Measurements from ENCODE around the gene CDH4. TPM values are rescaled to one million over a fixed set of nuclear protein-coding genes. Genes with fewer than 3 reads are reported as not detected.

CDH4 gene
- total and polyA plus RNA-seq, 9 of the 15 experiments (the other 6 are each of a cell fraction or from before 2014, with no cell fraction given): 0.04 TPM; not detected in 8

DNA sequence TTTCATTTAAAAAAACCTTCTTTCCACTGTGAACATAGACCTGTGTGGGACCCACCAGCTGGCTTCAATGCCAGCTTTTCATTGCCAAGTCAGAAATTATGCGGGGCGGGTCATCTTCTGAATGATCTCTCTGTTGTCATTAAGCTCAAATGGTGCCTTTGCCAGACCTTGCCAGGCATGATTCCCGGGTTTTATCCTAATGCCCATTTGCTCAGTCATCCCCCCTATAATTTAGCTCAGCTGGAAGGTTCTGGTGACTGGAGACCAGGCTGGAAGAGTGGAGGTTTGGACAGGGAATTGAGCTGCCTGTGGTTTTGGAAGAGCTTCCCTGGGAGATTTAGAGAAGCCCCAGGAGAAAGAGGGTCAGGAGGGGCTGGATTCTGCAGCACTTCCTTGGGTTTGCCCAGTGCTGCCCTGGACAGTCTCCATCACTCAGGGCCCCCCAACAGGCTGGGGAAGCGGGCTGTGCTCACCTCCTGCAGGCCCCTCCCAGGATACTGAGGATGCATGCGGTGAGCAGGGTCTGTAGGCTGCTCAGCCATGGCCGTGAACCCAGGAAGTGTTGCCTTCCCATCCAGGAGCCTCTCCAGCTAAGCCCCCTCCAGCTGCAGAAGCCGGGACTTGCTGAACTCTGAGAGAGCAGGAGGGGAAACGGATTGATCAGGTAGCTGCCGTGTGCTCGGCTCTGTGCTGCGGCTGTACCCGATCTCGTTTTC is 273.0 kb downstream of the CDH4 start:
- H3K4me2 ChIP-seq (ENCODE audit: insufficient read depth, low read length): peak overlapping the region; percentile 78
- H3K4me3 ChIP-seq: peak overlapping the region; percentile 19
- H4K20me1 ChIP-seq (replicated peaks; ENCODE audit: control insufficient read depth, insufficient read depth, low read length): no peaks in the 10 kb centered on the region; the same call in none of the 2 replicates
- H3K9me3 ChIP-seq (replicated peaks; ENCODE audit: control insufficient read depth, insufficient read depth, low read depth, low read length): no peaks in the 10 kb centered on the region
- H3K4me1 ChIP-seq (replicated peaks in 1 of 2; ENCODE audit: control insufficient read depth in 2 of 2, insufficient read depth in 2 of 2, low read length in 2 of 2): peaks cover 19 to 39% of the 10 kb centered on the region in 2 experiments
- ChIA-PET CTCF (ENCODE audit: low intra/inter-chr PET ratio) (no interaction called here), POLR2A (interaction anchor here (0.6 to 2.4 kb wide), 7 partner anchors 9 to 1574 kb away, joined by 3 to 15 read pairs (median 5); no protein-coding TSS in a partner anchor)
- no peaks in the 10 kb centered on the region for H3K36me3 ChIP-seq (ENCODE audit: control insufficient read depth, insufficient read depth, low read length)
- ATAC-seq (peak; percentile 61), FAIRE-seq (peak; percentile 35), DNase-seq (ENCODE audit: extremely low read depth in 1 of 4, low spot score in 3 of 4) (peak; percentile 20 to 40 (median 30))
- intact Hi-C loops (cut with micrococcal nuclease) (no loop called here), in situ Hi-C loops (cut with MboI) (no loop called here)
- peak overlapping the region; percentile 64; the same call in 2 of the 3 replicates for H3K27ac ChIP-seq (ENCODE audit: extremely low read depth, low read depth, low read length)
- TF ChIP-seq, protein P1, sequence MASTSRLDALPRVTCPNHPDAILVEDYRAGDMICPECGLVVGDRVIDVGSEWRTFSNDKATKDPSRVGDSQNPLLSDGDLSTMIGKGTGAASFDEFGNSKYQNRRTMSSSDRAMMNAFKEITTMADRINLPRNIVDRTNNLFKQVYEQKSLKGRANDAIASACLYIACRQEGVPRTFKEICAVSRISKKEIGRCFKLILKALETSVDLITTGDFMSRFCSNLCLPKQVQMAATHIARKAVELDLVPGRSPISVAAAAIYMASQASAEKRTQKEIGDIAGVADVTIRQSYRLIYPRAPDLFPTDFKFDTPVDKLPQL (IDR thresholded peaks at IDR 0.05; ENCODE audit: extremely low read depth, insufficient read length): no peak
- TF ChIP-seq MECOM (CRISPR knock-in tag; IDR thresholded peaks at IDR 0.05) (no peak), SRSF3 (IDR thresholded peaks at IDR 0.05; ENCODE audit: insufficient read depth, low read length) (no peak), DMBX1 (CRISPR knock-in tag; IDR thresholded peaks at IDR 0.05; ENCODE audit: borderline replicate concordance) (no peak), ZNF707 (CRISPR knock-in tag; conservative IDR thresholded peaks at IDR 0.05) (no peak), RFX5 (IDR thresholded peaks at IDR 0.05; ENCODE audit: low read depth, low read length) (no peak), SUPT5H (IDR thresholded peaks at IDR 0.05) (no peak), RFX7 (CRISPR knock-in tag; IDR thresholded peaks at IDR 0.05) (no peak), CBX8 (IDR thresholded peaks at IDR 0.05; ENCODE audit: borderline replicate concordance, extremely low read depth, low read depth, low read length, poor library complexity, severe bottlenecking) (no peak), SREBF2 (CRISPR knock-in tag; IDR thresholded peaks at IDR 0.05) (no peak), GABPB2 (CRISPR knock-in tag; conservative IDR thresholded peaks at IDR 0.05) (no peak), SPI1 (IDR thresholded peaks at IDR 0.05; ENCODE audit: borderline replicate concordance, low read depth, low read length) (no peak), CSDE1 (IDR thresholded peaks at IDR 0.05) (no peak), NBN (IDR thresholded peaks at IDR 0.05; ENCODE audit: low read depth) (no peak), HMG20A (CRISPR knock-in tag; conservative IDR thresholded peaks at IDR 0.05) (no peak), U2AF1 (optimal IDR thresholded peaks at IDR 0.05; ENCODE audit: low read depth, low read length) (no peak), RBM39 (optimal IDR thresholded peaks at IDR 0.05; ENCODE audit: low read depth, low read length) (no peak)
- TF ChIP-seq, protein P2, sequence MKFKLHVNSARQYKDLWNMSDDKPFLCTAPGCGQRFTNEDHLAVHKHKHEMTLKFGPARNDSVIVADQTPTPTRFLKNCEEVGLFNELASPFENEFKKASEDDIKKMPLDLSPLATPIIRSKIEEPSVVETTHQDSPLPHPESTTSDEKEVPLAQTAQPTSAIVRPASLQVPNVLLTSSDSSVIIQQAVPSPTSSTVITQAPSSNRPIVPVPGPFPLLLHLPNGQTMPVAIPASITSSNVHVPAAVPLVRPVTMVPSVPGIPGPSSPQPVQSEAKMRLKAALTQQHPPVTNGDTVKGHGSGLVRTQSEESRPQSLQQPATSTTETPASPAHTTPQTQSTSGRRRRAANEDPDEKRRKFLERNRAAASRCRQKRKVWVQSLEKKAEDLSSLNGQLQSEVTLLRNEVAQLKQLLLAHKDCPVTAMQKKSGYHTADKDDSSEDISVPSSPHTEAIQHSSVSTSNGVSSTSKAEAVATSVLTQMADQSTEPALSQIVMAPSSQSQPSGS (CRISPR knock-in tag; IDR thresholded peaks at IDR 0.05): no peak
- TF ChIP-seq, protein P3, sequence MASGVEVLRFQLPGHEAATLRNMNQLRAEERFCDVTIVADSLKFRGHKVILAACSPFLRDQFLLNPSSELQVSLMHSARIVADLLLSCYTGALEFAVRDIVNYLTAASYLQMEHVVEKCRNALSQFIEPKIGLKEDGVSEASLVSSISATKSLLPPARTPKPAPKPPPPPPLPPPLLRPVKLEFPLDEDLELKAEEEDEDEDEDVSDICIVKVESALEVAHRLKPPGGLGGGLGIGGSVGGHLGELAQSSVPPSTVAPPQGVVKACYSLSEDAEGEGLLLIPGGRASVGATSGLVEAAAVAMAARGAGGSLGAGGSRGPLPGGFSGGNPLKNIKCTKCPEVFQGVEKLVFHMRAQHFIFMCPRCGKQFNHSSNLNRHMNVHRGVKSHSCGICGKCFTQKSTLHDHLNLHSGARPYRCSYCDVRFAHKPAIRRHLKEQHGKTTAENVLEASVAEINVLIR (CRISPR knock-in tag; IDR thresholded peaks at IDR 0.05): no peak
- no peaks in the 10 kb centered on the region for H3K79me2 ChIP-seq (ENCODE audit: control insufficient read depth, insufficient read depth, low read length)
- TSS peak; percentile 62 for BruUV-seq (replicated peaks)
- H3K9ac ChIP-seq (ENCODE audit: insufficient read depth in 1 of 2, low read depth in 2 of 2, low read length in 2 of 2): peak overlapping the region; percentile 64 to 84
- H2AFZ ChIP-seq (ENCODE audit: low read depth, low read length): peak overlapping the region; percentile 80
- H3K27me3 ChIP-seq (ENCODE audit: control insufficient read depth in 2 of 2, insufficient read depth in 2 of 2, low read length in 2 of 2): no peaks in the 10 kb centered on the region
- 20% methylated on average over 11 of the region's 13 CpGs for WGBS (ENCODE audit: insufficient coverage, low coverage, missing lambda C conversion rate)
- H3K9me1 ChIP-seq (ENCODE audit: control insufficient read depth, insufficient read depth, low read length): no peaks in the 10 kb centered on the region
